Measurements from ENCODE around the gene APOM. TPM values are rescaled to one million over a fixed set of nuclear protein-coding genes. Genes with fewer than 3 reads are reported as not detected.

APOM gene
- polyA plus RNA-seq (ENCODE audit: insufficient read length in 4 of 4), result 100 to 1,000 TPM in 2 of 4 donors, 10 to 100 TPM in 2; 10.1 to 106 (median 83.8) TPM

GRCh38 chr6:31655349-31656237, at the start of gene APOM:
TSS of gene APOM (plus strand) at chr6:31655894. CDS start at chr6:31655967, 73 bp downstream.
- DNase-seq (ENCODE audit: low read depth in 4 of 4, low spot score in 3 of 4), result no peak

DNA sequence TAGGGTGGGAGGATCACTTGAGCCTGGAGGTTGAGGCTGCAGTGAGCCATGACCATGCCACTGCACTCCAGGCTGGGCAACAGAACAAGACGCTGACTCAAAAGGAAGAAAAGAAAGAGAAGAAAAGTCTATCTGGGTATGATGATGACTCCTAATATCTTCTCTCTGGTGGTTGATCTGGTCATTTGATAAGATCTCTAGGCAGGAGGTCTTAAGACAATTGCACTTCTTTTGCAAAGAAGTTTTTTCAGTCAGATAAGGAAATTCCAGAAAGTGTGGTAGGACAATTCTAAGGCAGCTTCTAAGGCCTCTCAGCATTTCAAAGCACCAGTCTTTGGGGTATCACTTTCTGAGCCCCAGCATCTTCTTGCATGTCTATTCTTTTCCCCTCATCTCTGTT, 48.4 kb upstream of the APOM start:
- no peak for DNase-seq (ENCODE audit: low read depth in 4 of 4, low spot score in 3 of 4)

- DNase-seq (ENCODE audit: low read depth in 4 of 4, low spot score in 3 of 4), result no peak
Measured at GRCh38 chr6:31609519-31610406, 45.9 kb upstream of the APOM start.

DNA sequence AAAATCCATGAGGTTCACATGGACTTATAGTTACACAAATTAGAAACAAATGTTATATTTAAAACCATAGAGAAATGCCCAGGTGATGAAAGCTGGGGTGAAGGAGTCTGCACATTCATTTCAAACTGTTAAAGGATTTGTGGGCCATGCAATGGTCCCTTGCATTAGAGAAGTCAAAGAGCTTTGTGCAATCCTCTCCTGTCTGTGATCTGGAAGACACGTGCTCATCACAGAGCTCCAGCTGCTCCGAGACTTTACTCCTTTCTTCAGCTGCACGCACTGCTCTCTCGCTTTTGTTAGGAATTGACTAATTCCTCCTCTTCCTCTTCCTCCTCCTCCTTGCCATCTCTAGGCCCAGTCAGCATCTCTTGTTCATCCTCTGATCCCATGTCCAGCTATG, 44.7 kb upstream of the APOM start:
- DNase-seq (ENCODE audit: low read depth in 4 of 4, low spot score in 3 of 4), result no peak

GRCh38 chr6:31614075-31614619, 41.5 kb upstream of the APOM start:
- DNase-seq (ENCODE audit: low read depth in 4 of 4, low spot score in 3 of 4), result no peak

GRCh38 chr6:31614684-31615578, 40.8 kb upstream of the APOM start, which contains the start of gene AIF1:
TSS of gene AIF1 (plus strand) at chr6:31615234. CDS start at chr6:31615330, 96 bp downstream.
- DNase-seq (ENCODE audit: low read depth in 4 of 4, low spot score in 3 of 4), result no peak

DNA sequence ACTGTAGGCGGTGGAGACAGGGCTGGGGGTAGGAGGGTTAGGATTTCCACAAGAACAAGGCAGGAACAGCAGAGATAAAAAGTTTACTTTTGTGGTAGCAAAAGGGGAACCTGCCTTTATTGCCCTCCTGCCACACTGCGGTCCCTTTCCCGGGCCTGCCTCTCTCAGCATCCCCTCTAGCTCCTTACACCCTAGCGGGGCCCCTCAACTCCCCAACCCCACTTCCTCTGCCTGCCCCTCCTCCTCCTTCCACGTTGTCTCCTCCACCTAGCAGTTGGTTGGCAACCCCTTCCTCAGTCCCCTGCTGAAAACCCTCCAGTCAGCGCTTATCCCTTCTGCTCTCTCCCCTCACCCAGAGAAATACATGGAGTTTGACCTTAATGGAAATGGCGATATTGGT, 39.9 kb upstream of the APOM start:
- DNase-seq (ENCODE audit: low read depth in 4 of 4, low spot score in 3 of 4), result no peak

DNA sequence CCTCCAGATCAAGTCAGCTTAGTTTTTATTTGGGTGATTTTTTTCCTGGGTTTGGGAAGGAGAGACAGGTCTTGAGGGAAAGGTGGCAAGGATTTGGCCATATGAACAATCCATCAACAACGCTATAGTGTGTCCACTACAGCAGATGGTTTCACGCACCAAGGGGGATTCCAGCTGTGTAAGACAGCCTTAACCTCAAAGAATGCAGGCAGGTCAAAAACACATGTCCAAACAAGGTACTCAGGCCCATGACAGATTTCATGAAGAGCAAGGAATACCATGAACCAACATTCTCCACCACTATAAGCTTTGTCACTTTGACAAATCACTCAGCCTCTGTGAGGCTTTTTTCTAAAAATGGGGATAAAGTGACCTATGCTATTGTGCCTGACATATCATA, 38.7 kb upstream of the APOM start:
- no peak for DNase-seq (ENCODE audit: low read depth in 4 of 4, low spot score in 3 of 4)

- peak; percentile 95 to 97 (median 96) for DNase-seq (ENCODE audit: low read depth in 4 of 4, low spot score in 3 of 4)
Measured at GRCh38 chr6:31619805-31620585, 35.7 kb upstream of the APOM start.

GRCh38 chr6:31620586-31621319, 34.9 kb upstream of the APOM start, which contains the start of gene PRRC2A:
TSS of gene PRRC2A (plus strand) at chr6:31620715. CDS start at chr6:31622790, 2,075 bp downstream.
- peak in 2 of 4 donors; percentile 53 to 61 for DNase-seq (ENCODE audit: low read depth in 4 of 4, low spot score in 3 of 4)

DNA sequence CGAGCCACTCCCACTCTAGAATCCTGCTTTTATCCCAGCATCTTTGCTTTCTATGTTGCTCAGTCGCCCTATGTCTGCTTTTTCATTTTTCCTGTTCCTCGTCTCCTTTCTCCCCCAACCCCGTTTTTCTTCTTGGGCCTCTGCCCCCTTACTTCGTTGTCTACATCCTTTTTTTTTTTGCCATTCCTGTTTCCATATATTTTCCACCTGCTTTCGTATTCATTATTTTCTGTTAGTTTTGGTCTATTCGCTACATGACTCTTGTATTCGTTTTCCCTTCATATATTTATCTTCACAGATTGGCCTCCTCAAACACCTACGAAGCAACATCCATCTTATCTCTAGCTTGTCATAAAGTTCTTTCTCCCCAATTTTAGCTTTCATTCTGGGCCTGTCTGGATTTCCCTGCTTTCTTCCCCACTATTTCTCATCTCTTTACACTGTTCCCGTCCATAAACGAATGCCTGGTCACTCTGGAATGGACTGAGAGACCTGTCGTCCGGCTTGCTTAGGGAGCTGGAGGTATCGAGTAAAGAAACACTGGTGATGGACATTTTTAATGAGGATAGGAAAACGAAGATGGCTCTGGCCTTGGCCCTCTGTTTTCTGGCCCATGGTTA, 34.3 kb upstream of the APOM start:
- DNase-seq (ENCODE audit: low read depth in 4 of 4, low spot score in 3 of 4), result no peak

DNA sequence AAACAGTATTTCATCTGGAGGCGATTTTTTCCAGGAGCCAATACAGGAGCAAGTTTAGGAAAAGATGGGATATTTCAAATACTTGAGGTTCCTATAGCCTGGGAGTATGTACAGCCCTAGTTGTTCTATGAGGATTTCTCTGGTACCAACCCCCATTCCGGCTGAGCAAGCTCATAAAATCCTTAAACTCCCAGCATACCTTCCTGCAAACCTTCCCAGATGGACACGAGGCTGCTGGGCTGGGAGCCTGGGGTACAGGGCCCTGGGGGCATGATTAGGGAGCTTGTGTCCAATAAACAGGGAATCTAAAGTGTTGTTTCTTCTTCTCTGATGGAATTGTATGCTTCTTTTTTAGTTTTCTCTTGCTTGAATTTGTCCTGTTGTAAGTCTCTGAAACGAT, 33.7 kb upstream of the APOM start:
- DNase-seq (ENCODE audit: low read depth in 4 of 4, low spot score in 3 of 4), result no peak

GRCh38 chr6:31622684-31623091, 33.0 kb upstream of the APOM start:
- no peak for DNase-seq (ENCODE audit: low read depth in 4 of 4, low spot score in 3 of 4)

- DNase-seq (ENCODE audit: low read depth in 4 of 4, low spot score in 3 of 4), result no peak
Measured at GRCh38 chr6:31624070-31624469, 31.6 kb upstream of the APOM start.

DNA sequence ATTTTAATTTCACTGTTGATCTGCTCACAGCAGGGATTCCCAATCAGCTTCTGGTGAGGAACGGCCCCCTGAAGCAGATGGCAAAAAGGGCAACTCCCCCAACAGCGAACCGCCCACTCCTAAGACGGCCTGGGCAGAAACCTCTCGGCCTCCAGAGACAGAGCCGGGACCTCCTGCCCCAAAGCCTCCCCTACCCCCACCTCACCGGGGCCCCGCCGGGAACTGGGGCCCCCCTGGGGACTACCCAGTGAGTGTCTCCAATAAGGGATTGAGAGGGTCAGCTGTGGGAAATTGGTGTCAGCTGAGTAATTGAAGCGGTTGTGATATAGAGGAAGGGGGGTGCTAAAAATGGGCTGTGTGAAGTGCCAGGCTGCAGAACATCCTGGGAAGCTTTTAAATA, 28.7 kb upstream of the APOM start:
- no peak for DNase-seq (ENCODE audit: low read depth in 4 of 4, low spot score in 3 of 4)

GRCh38 chr6:31627690-31628287, 27.9 kb upstream of the APOM start:
- DNase-seq (ENCODE audit: low read depth in 4 of 4, low spot score in 3 of 4), result no peak

GRCh38 chr6:31629014-31629413, 26.7 kb upstream of the APOM start:
- DNase-seq (ENCODE audit: low read depth in 4 of 4, low spot score in 3 of 4), result no peak

Data from left renal pelvis (tissue), 4 donors.